ENCODE data around the gene IL34. TPM values are rescaled to one million over a fixed set of nuclear protein-coding genes. Genes with fewer than 3 reads are reported as not detected.

The IL34 gene
- total RNA-seq, 1 experiment from 2014 or later = 4.4 TPM

GRCh38 chr16:70657956-70658355 lies 11.6 kb downstream of the IL34 start:
- no peak for TF ChIP-seq CTCF (conservative IDR thresholded peaks at IDR 0.05)
- H3K4me1 Mint-ChIP-seq = peaks cover 11 to 23% of the 10 kb centered on the region in 2 experiments
- Histone ChIP-seq H3K23me2 (ENCODE audit: insufficient read length, low read depth, low read length, poor library complexity, severe bottlenecking) (no peaks in the 10 kb centered on the region), H3K4me2 (ENCODE audit: insufficient read depth, insufficient read length, low read length) (no peak overlapping the region), H4K20me1 (ENCODE audit: control insufficient read depth, insufficient read depth, insufficient read length) (no peaks in the 10 kb centered on the region), H4K8ac (replicated peaks; ENCODE audit: insufficient read length, low read depth, low read length) (no peak overlapping the region), H3K4me1 (ENCODE audit: insufficient read depth, low read length) (peaks cover 3% of the 10 kb centered on the region; the same call in 1 of the 2 replicates), H2BK20ac (ENCODE audit: low read depth, low read length, poor library complexity, severe bottlenecking) (no peak overlapping the region), H3K9me3 (ENCODE audit: control insufficient read depth, low read depth, low read length) (no peaks in the 10 kb centered on the region), H3K4ac (ENCODE audit: low read depth, low read length) (no peak overlapping the region), H2BK15ac (ENCODE audit: low read depth, low read length) (no peak overlapping the region), H3K23ac (ENCODE audit: insufficient read length, low read depth, low read length) (no peak overlapping the region), H2BK12ac (ENCODE audit: insufficient read length, low read depth, low read length) (no peak overlapping the region), H3K56ac (ENCODE audit: insufficient read length, low read depth, low read length) (no peak overlapping the region), H3T11ph (ENCODE audit: low read length) (no peak overlapping the region), H2BK120ac (ENCODE audit: low read depth, low read length, poor library complexity, severe bottlenecking) (no peak overlapping the region), H3K79me1 (ENCODE audit: insufficient read depth, low read depth, low read length, poor library complexity, severe bottlenecking) (no peaks in the 10 kb centered on the region), H3K18ac (ENCODE audit: insufficient read length, low read depth, low read length) (no peak overlapping the region), H3K14ac (ENCODE audit: insufficient read depth, low read length) (no peak overlapping the region), H2AK5ac (ENCODE audit: insufficient read length, low read length) (no peak overlapping the region), H3K27me3 (ENCODE audit: insufficient read depth, low read length) (no peaks in the 10 kb centered on the region), H4K91ac (ENCODE audit: insufficient read length, low read depth, low read length) (no peak overlapping the region), H2AFZ (ENCODE audit: low read length) (no peak overlapping the region), H4K5ac (ENCODE audit: insufficient read length, low read depth, low read length) (no peak overlapping the region), H3K79me2 (ENCODE audit: insufficient read depth, low read length) (no peaks in the 10 kb centered on the region), H3K27ac (ENCODE audit: insufficient read length, low read depth, low read length) (no peak overlapping the region), H2BK5ac (ENCODE audit: insufficient read length, low read length) (no peak overlapping the region), H3K9ac (ENCODE audit: extremely low read depth, insufficient read length, low read length) (no peak overlapping the region)
- H3K4me3 Mint-ChIP-seq = no peak overlapping the region
- DNase-seq = no peak
- H3K36me3 Mint-ChIP-seq (ENCODE audit: insufficient read depth in 1 of 3, low read depth in 3 of 3) = peaks cover 0 to 2% (median 0%) of the 10 kb centered on the region in 3 experiments; a peak in 1 of 7 replicates
- no peak overlapping the region for H3K27ac Mint-ChIP-seq
- no peaks in the 10 kb centered on the region for H3K9me3 Mint-ChIP-seq
- WGBS (ENCODE audit: extremely low coverage, insufficient read length, low lambda C conversion rate) = no CpG with 5 or more reads among the region's 7 CpGs
- H3K27me3 Mint-ChIP-seq (ENCODE audit: low read depth) = no peaks in the 10 kb centered on the region; the same call in 1 of the 2 replicates

All from H9 (cell line).